ENCODE measurements around the gene IREB2. TPM values are rescaled to one million over a fixed set of nuclear protein-coding genes. Genes with fewer than 3 reads are reported as not detected.
"Not testable (repeated sequence)": the region's sequence is repeated elsewhere in the genome, so short reads cannot be mapped to it uniquely, and the experiment has no call there.

IREB2 gene
- total RNA-seq = 22.9 and 28.8 TPM in 2 replicates

GRCh38 chr15:78437762-78438618, at the start of gene IREB2:
Gene IREB2, plus strand, starts transcription at chr15:78438216. Its CDS starts 122 bp downstream, at chr15:78438338.
- DNase-seq (ENCODE audit: low read depth in 2 of 2) = peak; percentile 98 to 99

- DNase-seq (ENCODE audit: low read depth in 2 of 2) = no peak
These were observed 49.2 kb upstream of the IREB2 start for GRCh38 chr15:78388865-78389264.

- DNase-seq (ENCODE audit: low read depth in 2 of 2) = no peak
These were observed 48.7 kb upstream of the IREB2 start for GRCh38 chr15:78389322-78389721.

GRCh38 chr15:78389738-78390137, 48.3 kb upstream of the IREB2 start:
- no peak for DNase-seq (ENCODE audit: low read depth in 2 of 2)

- DNase-seq (ENCODE audit: low read depth in 2 of 2) = no peak
These were observed 47.8 kb upstream of the IREB2 start for GRCh38 chr15:78390242-78390641.

- DNase-seq (ENCODE audit: low read depth in 2 of 2) = no peak
These were observed 47.2 kb upstream of the IREB2 start for GRCh38 chr15:78390826-78391225.

- no peak for DNase-seq (ENCODE audit: low read depth in 2 of 2)
These were observed 46.2 kb upstream of the IREB2 start for GRCh38 chr15:78391781-78392180.

GRCh38 chr15:78392430-78392829, 45.6 kb upstream of the IREB2 start:
- no peak for DNase-seq (ENCODE audit: low read depth in 2 of 2)

GRCh38 chr15:78393137-78393536, 44.9 kb upstream of the IREB2 start:
- DNase-seq (ENCODE audit: low read depth in 2 of 2) = no peak

- DNase-seq (ENCODE audit: low read depth in 2 of 2) = no peak
These were observed 44.0 kb upstream of the IREB2 start for GRCh38 chr15:78394026-78394425.

GRCh38 chr15:78394981-78395616, 42.9 kb upstream of the IREB2 start:
- no peak for DNase-seq (ENCODE audit: low read depth in 2 of 2)

- no peak for DNase-seq (ENCODE audit: low read depth in 2 of 2)
These were observed 41.7 kb upstream of the IREB2 start for GRCh38 chr15:78396186-78396814.

- DNase-seq (ENCODE audit: low read depth in 2 of 2) = no peak
These were observed 41.0 kb upstream of the IREB2 start for GRCh38 chr15:78396976-78397375.

- no peak for DNase-seq (ENCODE audit: low read depth in 2 of 2)
These were observed 40.6 kb upstream of the IREB2 start for GRCh38 chr15:78397382-78397781.

- no peak for DNase-seq (ENCODE audit: low read depth in 2 of 2)
These were observed 39.8 kb upstream of the IREB2 start for GRCh38 chr15:78398076-78398825.

GRCh38 chr15:78399091-78399490, 38.9 kb upstream of the IREB2 start:
- DNase-seq (ENCODE audit: low read depth in 2 of 2) = no peak

- no peak for DNase-seq (ENCODE audit: low read depth in 2 of 2)
These were observed 35.9 kb upstream of the IREB2 start for GRCh38 chr15:78402061-78402610.

GRCh38 chr15:78404125-78404524, 33.9 kb upstream of the IREB2 start:
- DNase-seq (ENCODE audit: low read depth in 2 of 2) = no peak

GRCh38 chr15:78404796-78405195, 33.2 kb upstream of the IREB2 start:
- DNase-seq (ENCODE audit: low read depth in 2 of 2) = not testable (repeated sequence)

- no peak for DNase-seq (ENCODE audit: low read depth in 2 of 2)
These were observed 32.6 kb upstream of the IREB2 start for GRCh38 chr15:78405336-78405924.

GRCh38 chr15:78406016-78406585, 31.9 kb upstream of the IREB2 start:
- no peak for DNase-seq (ENCODE audit: low read depth in 2 of 2)

Data from lung microvascular endothelial cell (primary cell).